Measurements from ENCODE around the gene NOD2. TPM values are rescaled to one million over a fixed set of nuclear protein-coding genes. Genes with fewer than 3 reads are reported as not detected.
A peak's percentile ranks its signal among the peaks of the same experiment; 100 is the strongest.

Gene NOD2
- total RNA-seq, 4 donors from 2014 or later: 0.40 to 1.6 (median 0.68) TPM

GRCh38 chr16:50709980-50710379 lies 16.6 kb downstream of the NOD2 start:
- DNase-seq: no peak
- WGBS, 2 donors: 81 to 86% methylated on average over 5 of the region's 5 CpGs

GRCh38 chr16:50711040-50711439 lies 17.6 kb downstream of the NOD2 start:
- no peaks in the 10 kb centered on the region for H3K36me3 ChIP-seq
- DNase-seq: no peak
- no peaks in the 10 kb centered on the region for H3K4me1 ChIP-seq
- no peaks in the 10 kb centered on the region for H3K9me3 ChIP-seq
- no peaks in the 10 kb centered on the region for H3K27me3 ChIP-seq
- intact Hi-C loops (cut with DNase I): no loop called here
- H3K27ac ChIP-seq: no peak overlapping the region
- 92 to 96% methylated on average over 14 of the region's 21 CpGs for WGBS, 2 donors
- no peak for TF ChIP-seq POLR2A (IDR thresholded peaks at IDR 0.05)
- no peak overlapping the region for H3K4me3 ChIP-seq (replicated peaks in 1 of 3)

More at GRCh38 chr16:50709980-50710379, 16.6 kb downstream of the NOD2 start:
- no peak overlapping the region for H3K4me3 ChIP-seq (replicated peaks in 1 of 3)
- no peak overlapping the region for H3K27ac ChIP-seq
- H3K36me3 ChIP-seq: no peaks in the 10 kb centered on the region
- TF ChIP-seq POLR2A (IDR thresholded peaks at IDR 0.05) (no peak), CTCF (IDR thresholded peaks at IDR 0.05) (no peak)
- H3K9me3 ChIP-seq: no peaks in the 10 kb centered on the region
- H3K4me1 ChIP-seq: no peaks in the 10 kb centered on the region
- intact Hi-C loops (cut with DNase I): no loop called here
- H3K27me3 ChIP-seq: no peaks in the 10 kb centered on the region

GRCh38 chr16:50711862-50712559 lies 18.6 kb downstream of the NOD2 start:
- intact Hi-C loops (cut with DNase I): no loop called here
- Histone ChIP-seq H3K27ac (no peak overlapping the region), H3K4me1 (no peaks in the 10 kb centered on the region), H3K27me3 (no peaks in the 10 kb centered on the region), H3K9me3 (no peaks in the 10 kb centered on the region), H3K36me3 (no peaks in the 10 kb centered on the region), H3K4me3 (replicated peaks in 1 of 3) (no peak overlapping the region)
- WGBS, 2 donors: 66 to 75% methylated on average over 13 to 16 of the region's 25 CpGs
- peak; percentile 17 to 54 for DNase-seq
- TF ChIP-seq POLR2A (IDR thresholded peaks at IDR 0.05) (no peak), CTCF (IDR thresholded peaks at IDR 0.05) (no peak)

- no peak overlapping the region for H3K4me3 ChIP-seq (replicated peaks in 1 of 3)
- DNase-seq: no peak
- no peaks in the 10 kb centered on the region for H3K9me3 ChIP-seq
- no peak for TF ChIP-seq CTCF (IDR thresholded peaks at IDR 0.05)
- TF ChIP-seq POLR2A (IDR thresholded peaks at IDR 0.05): no peak
- H3K27ac ChIP-seq: no peak overlapping the region
- H3K4me1 ChIP-seq: no peaks in the 10 kb centered on the region
- H3K36me3 ChIP-seq: no peaks in the 10 kb centered on the region
- WGBS, 2 donors: 61 to 89% methylated on average over 3 of the region's 3 CpGs
- H3K27me3 ChIP-seq: no peaks in the 10 kb centered on the region
- intact Hi-C loops (cut with DNase I): no loop called here
These were observed 19.1 kb downstream of the NOD2 start for GRCh38 chr16:50712560-50712898.

GRCh38 chr16:50712956-50713355 lies 19.6 kb downstream of the NOD2 start:
- Histone ChIP-seq H3K9me3 (no peaks in the 10 kb centered on the region), H3K4me1 (no peaks in the 10 kb centered on the region), H3K27ac (no peak overlapping the region), H3K27me3 (no peaks in the 10 kb centered on the region), H3K36me3 (no peaks in the 10 kb centered on the region), H3K4me3 (replicated peaks in 1 of 3) (no peak overlapping the region)
- no peak for TF ChIP-seq POLR2A (IDR thresholded peaks at IDR 0.05)
- no peak for TF ChIP-seq CTCF (IDR thresholded peaks at IDR 0.05)
- WGBS, 2 donors: 70 to 92% methylated on average over 4 of the region's 4 CpGs
- intact Hi-C loops (cut with DNase I): no loop called here
- no peak for DNase-seq

Data from thyroid gland (tissue), 4 donors.